ENCODE measurements around the gene SLC2A9.

The SLC2A9 gene

DNA sequence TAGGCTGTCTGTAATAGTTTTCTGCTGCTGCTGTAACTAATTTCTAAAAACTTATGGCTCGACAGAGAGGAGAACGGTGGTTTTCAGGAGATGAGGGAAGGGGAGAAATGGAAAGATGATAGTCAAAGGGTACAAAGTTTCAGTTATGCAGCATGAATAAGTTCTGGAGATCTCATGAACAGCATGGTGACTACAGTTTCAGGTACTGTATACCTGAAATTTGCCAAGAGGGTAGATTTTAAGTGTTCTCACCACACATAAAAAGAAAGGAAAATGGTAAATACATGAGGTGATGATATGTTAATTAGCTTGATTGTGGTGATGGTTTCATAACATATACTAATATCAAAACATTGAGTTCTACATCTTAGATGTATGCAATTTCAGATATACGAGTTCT is 205.0 kb downstream of the SLC2A9 start:
- no peak overlapping the region for H3K4me2 ChIP-seq (ENCODE audit: low read length)
- H3K27ac ChIP-seq (ENCODE audit: low read length): no peak overlapping the region

GRCh38 chr4:9812501-9813340 is 208.6 kb downstream of the SLC2A9 start:
- H3K9me3 ChIP-seq (ENCODE audit: insufficient read depth, low read length): no peaks in the 10 kb centered on the region
- H3K4me3 ChIP-seq (ENCODE audit: low read length): peak overlapping the region; percentile 27; the same call in 1 of the 2 replicates
- H3K27ac ChIP-seq (ENCODE audit: low read length): peak overlapping the region; percentile 29; the same call in 1 of the 2 replicates
- peaks cover 35% of the 10 kb centered on the region for H3K27me3 ChIP-seq (ENCODE audit: low read depth, low read length)
- peaks cover 49% of the 10 kb centered on the region for H3K4me1 ChIP-seq (ENCODE audit: low read length)
- no peak overlapping the region for H3K9ac ChIP-seq (ENCODE audit: low read length)
- H4K20me1 ChIP-seq (ENCODE audit: insufficient read depth, low read length): no peaks in the 10 kb centered on the region
- TF ChIP-seq, protein P1, sequence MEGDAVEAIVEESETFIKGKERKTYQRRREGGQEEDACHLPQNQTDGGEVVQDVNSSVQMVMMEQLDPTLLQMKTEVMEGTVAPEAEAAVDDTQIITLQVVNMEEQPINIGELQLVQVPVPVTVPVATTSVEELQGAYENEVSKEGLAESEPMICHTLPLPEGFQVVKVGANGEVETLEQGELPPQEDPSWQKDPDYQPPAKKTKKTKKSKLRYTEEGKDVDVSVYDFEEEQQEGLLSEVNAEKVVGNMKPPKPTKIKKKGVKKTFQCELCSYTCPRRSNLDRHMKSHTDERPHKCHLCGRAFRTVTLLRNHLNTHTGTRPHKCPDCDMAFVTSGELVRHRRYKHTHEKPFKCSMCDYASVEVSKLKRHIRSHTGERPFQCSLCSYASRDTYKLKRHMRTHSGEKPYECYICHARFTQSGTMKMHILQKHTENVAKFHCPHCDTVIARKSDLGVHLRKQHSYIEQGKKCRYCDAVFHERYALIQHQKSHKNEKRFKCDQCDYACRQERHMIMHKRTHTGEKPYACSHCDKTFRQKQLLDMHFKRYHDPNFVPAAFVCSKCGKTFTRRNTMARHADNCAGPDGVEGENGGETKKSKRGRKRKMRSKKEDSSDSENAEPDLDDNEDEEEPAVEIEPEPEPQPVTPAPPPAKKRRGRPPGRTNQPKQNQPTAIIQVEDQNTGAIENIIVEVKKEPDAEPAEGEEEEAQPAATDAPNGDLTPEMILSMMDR (IDR thresholded peaks at IDR 0.05; ENCODE audit: low read depth, low read length): no peak
- TF ChIP-seq EZH2phosphoT487 (IDR thresholded peaks at IDR 0.05; ENCODE audit: low read depth): no peak
- peak overlapping the region; percentile 60 for H3K4me2 ChIP-seq (ENCODE audit: low read length)
- no peaks in the 10 kb centered on the region for H3K79me2 ChIP-seq (ENCODE audit: low read length)
- no peak overlapping the region for H2AFZ ChIP-seq (ENCODE audit: low read depth, low read length)
- no peaks in the 10 kb centered on the region for H3K36me3 ChIP-seq (replicated peaks; ENCODE audit: low read depth, low read length)

More for the DNA sequence above, 205.0 kb downstream of the SLC2A9 start:
- no peak for TF ChIP-seq EZH2phosphoT487 (IDR thresholded peaks at IDR 0.05; ENCODE audit: low read depth)
- TF ChIP-seq, protein P1 (IDR thresholded peaks at IDR 0.05; ENCODE audit: low read depth, low read length): no peak
- peaks cover 28% of the 10 kb centered on the region for H3K4me1 ChIP-seq (ENCODE audit: low read length)
- no peaks in the 10 kb centered on the region for H3K9me3 ChIP-seq (ENCODE audit: insufficient read depth, low read length)
- no peak overlapping the region for H2AFZ ChIP-seq (ENCODE audit: low read depth, low read length)
- H4K20me1 ChIP-seq (ENCODE audit: insufficient read depth, low read length): no peaks in the 10 kb centered on the region
- H3K27me3 ChIP-seq (ENCODE audit: low read depth, low read length): peaks cover 18% of the 10 kb centered on the region
- no peaks in the 10 kb centered on the region for H3K79me2 ChIP-seq (ENCODE audit: low read length)
- H3K9ac ChIP-seq (ENCODE audit: low read length): no peak overlapping the region
- H3K36me3 ChIP-seq (replicated peaks; ENCODE audit: low read depth, low read length): no peaks in the 10 kb centered on the region
- no peak overlapping the region for H3K4me3 ChIP-seq (ENCODE audit: low read length)

DNA sequence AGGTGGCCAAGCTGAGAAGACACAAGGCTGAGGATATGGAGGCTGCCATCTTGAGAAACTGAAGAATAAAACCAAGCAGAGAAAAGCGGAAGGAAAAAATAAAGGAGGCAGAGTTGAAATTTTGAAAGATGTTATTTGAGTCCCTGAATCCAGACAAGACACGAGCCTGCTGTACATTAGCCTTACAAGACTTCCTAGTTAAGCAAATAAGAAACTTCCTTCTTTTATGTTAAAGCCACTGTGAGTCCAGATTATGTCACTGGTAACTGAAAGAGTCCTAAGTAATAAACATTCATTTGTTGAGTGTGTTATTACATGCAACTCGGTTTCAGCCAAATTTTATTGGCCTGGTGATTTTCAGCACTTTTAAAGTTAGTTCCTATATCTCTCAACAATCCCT is 209.5 kb downstream of the SLC2A9 start:
- H2AFZ ChIP-seq (ENCODE audit: low read depth, low read length): no peak overlapping the region
- H3K9me3 ChIP-seq (ENCODE audit: insufficient read depth, low read length): no peaks in the 10 kb centered on the region
- H3K27ac ChIP-seq (ENCODE audit: low read length): no peak overlapping the region
- H3K36me3 ChIP-seq (replicated peaks; ENCODE audit: low read depth, low read length): no peaks in the 10 kb centered on the region
- H3K9ac ChIP-seq (ENCODE audit: low read length): no peak overlapping the region
- H3K4me1 ChIP-seq (ENCODE audit: low read length): peaks cover 52% of the 10 kb centered on the region
- no peak overlapping the region for H3K4me3 ChIP-seq (ENCODE audit: low read length)
- H3K4me2 ChIP-seq (ENCODE audit: low read length): no peak overlapping the region
- peaks cover 30% of the 10 kb centered on the region for H3K27me3 ChIP-seq (ENCODE audit: low read depth, low read length)
- no peaks in the 10 kb centered on the region for H3K79me2 ChIP-seq (ENCODE audit: low read length)
- H4K20me1 ChIP-seq (ENCODE audit: insufficient read depth, low read length): no peaks in the 10 kb centered on the region
- TF ChIP-seq EZH2phosphoT487 (IDR thresholded peaks at IDR 0.05; ENCODE audit: low read depth): no peak
- TF ChIP-seq, protein P1 (IDR thresholded peaks at IDR 0.05; ENCODE audit: low read depth, low read length): no peak

GRCh38 chr4:9808077-9808476 is 213.2 kb downstream of the SLC2A9 start:
- Histone ChIP-seq H4K20me1 (ENCODE audit: insufficient read depth, low read length) (no peaks in the 10 kb centered on the region), H3K36me3 (replicated peaks; ENCODE audit: low read depth, low read length) (no peaks in the 10 kb centered on the region), H3K4me2 (ENCODE audit: low read length) (peak overlapping the region; percentile 46), H3K27me3 (ENCODE audit: low read depth, low read length) (peaks cover 20% of the 10 kb centered on the region), H3K4me3 (ENCODE audit: low read length) (no peak overlapping the region), H3K9ac (ENCODE audit: low read length) (no peak overlapping the region), H3K79me2 (ENCODE audit: low read length) (no peaks in the 10 kb centered on the region), H3K4me1 (ENCODE audit: low read length) (peaks cover 71% of the 10 kb centered on the region), H3K9me3 (ENCODE audit: insufficient read depth, low read length) (no peaks in the 10 kb centered on the region), H2AFZ (ENCODE audit: low read depth, low read length) (no peak overlapping the region), H3K27ac (ENCODE audit: low read length) (no peak overlapping the region)
- no peak for TF ChIP-seq EZH2phosphoT487 (IDR thresholded peaks at IDR 0.05; ENCODE audit: low read depth)
- TF ChIP-seq, protein P1 (IDR thresholded peaks at IDR 0.05; ENCODE audit: low read depth, low read length): no peak

Measured in OCI-LY3 (cell line).